ENCODE results near the gene ATP13A5.

Gene ATP13A5

GRCh38 chr3:193387596-193387995 lies 9.0 kb upstream of the ATP13A5 start:
- Histone ChIP-seq H3K27ac (no peak overlapping the region), H3K4me3 (ENCODE audit: low read depth, low read length) (no peak overlapping the region), H3K36me3 (no peaks in the 10 kb centered on the region), H3K27me3 (ENCODE audit: insufficient read depth, low read depth, severe bottlenecking) (no peaks in the 10 kb centered on the region), H3K9me3 (ENCODE audit: severe bottlenecking) (no peaks in the 10 kb centered on the region)
- TF ChIP-seq CTCF (IDR thresholded peaks at IDR 0.05; ENCODE audit: low read depth, low read length): no peak
- DNase-seq: no peak

GRCh38 chr3:193377591-193377990 lies 962 bp downstream of the ATP13A5 start:
- Histone ChIP-seq H3K4me3 (ENCODE audit: low read depth, low read length) (no peak overlapping the region), H3K36me3 (no peaks in the 10 kb centered on the region), H3K27me3 (ENCODE audit: insufficient read depth, low read depth, severe bottlenecking) (no peaks in the 10 kb centered on the region), H3K9me3 (ENCODE audit: severe bottlenecking) (no peaks in the 10 kb centered on the region), H3K27ac (no peak overlapping the region)
- no peak for TF ChIP-seq CTCF (IDR thresholded peaks at IDR 0.05; ENCODE audit: low read depth, low read length)
- DNase-seq: no peak

- Histone ChIP-seq H3K27me3 (ENCODE audit: insufficient read depth, low read depth, severe bottlenecking) (no peaks in the 10 kb centered on the region), H3K36me3 (no peaks in the 10 kb centered on the region), H3K9me3 (ENCODE audit: severe bottlenecking) (no peaks in the 10 kb centered on the region), H3K4me3 (ENCODE audit: low read depth, low read length) (no peak overlapping the region), H3K27ac (no peak overlapping the region)
- no peak for TF ChIP-seq CTCF (IDR thresholded peaks at IDR 0.05; ENCODE audit: low read depth, low read length)
- no peak for DNase-seq
These were observed 2.9 kb downstream of the ATP13A5 start for GRCh38 chr3:193375614-193376013.

- H3K27me3 ChIP-seq (ENCODE audit: insufficient read depth, low read depth, severe bottlenecking): no peaks in the 10 kb centered on the region
- H3K27ac ChIP-seq: no peak overlapping the region
- DNase-seq: no peak
- no peak overlapping the region for H3K4me3 ChIP-seq (ENCODE audit: low read depth, low read length)
- no peak for TF ChIP-seq CTCF (IDR thresholded peaks at IDR 0.05; ENCODE audit: low read depth, low read length)
- no peaks in the 10 kb centered on the region for H3K9me3 ChIP-seq (ENCODE audit: severe bottlenecking)
- no peaks in the 10 kb centered on the region for H3K36me3 ChIP-seq
These were observed 5.8 kb downstream of the ATP13A5 start for GRCh38 chr3:193372783-193373182.

- Histone ChIP-seq H3K36me3 (no peaks in the 10 kb centered on the region), H3K27me3 (ENCODE audit: insufficient read depth, low read depth, severe bottlenecking) (no peaks in the 10 kb centered on the region), H3K9me3 (ENCODE audit: severe bottlenecking) (no peaks in the 10 kb centered on the region), H3K4me3 (ENCODE audit: low read depth, low read length) (no peak overlapping the region), H3K27ac (no peak overlapping the region)
- TF ChIP-seq CTCF (IDR thresholded peaks at IDR 0.05; ENCODE audit: low read depth, low read length): no peak
- no peak for DNase-seq
These were observed 10.7 kb downstream of the ATP13A5 start for GRCh38 chr3:193367868-193368267.

- Histone ChIP-seq H3K27ac (no peak overlapping the region), H3K4me3 (ENCODE audit: low read depth, low read length) (no peak overlapping the region), H3K27me3 (ENCODE audit: insufficient read depth, low read depth, severe bottlenecking) (no peaks in the 10 kb centered on the region), H3K9me3 (ENCODE audit: severe bottlenecking) (no peaks in the 10 kb centered on the region), H3K36me3 (no peaks in the 10 kb centered on the region)
- DNase-seq: no peak
- no peak for TF ChIP-seq CTCF (IDR thresholded peaks at IDR 0.05; ENCODE audit: low read depth, low read length)
These were observed 21.3 kb downstream of the ATP13A5 start for GRCh38 chr3:193357291-193357690.
